NCI-H446 treated with DMSO at 0.1 percent for 48 hours (cell line): Measurements from ENCODE around the gene RPL28.

Experiments used
- DNase-seq: peaks from one replicate; lab custom pipeline; 2025; lab: John Stamatoyannopoulos, UW

Gene RPL28

DNA sequence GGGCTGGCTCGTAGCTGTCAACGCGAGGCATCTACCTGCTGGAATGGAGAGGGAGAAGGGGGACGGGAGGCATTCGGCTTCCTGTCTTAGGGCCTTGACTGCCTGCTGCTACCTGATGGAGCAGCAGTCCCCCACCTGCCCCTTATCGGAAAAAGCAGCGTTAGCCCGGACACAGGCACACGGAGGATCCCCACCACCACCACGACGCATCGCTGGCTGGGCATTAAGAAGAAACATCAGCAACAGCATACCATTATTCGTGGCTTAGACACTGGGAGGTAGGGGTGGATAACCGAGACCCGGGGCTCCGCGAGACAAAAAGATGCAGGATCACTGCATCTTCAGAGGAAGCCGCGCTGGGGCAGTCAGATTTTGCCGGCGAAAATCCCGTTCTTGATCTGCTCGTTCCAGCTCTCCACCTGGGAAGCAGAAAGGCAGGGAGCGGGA, 32.4 kb upstream of the RPL28 start:
- DNase-seq, result no peak

DNA sequence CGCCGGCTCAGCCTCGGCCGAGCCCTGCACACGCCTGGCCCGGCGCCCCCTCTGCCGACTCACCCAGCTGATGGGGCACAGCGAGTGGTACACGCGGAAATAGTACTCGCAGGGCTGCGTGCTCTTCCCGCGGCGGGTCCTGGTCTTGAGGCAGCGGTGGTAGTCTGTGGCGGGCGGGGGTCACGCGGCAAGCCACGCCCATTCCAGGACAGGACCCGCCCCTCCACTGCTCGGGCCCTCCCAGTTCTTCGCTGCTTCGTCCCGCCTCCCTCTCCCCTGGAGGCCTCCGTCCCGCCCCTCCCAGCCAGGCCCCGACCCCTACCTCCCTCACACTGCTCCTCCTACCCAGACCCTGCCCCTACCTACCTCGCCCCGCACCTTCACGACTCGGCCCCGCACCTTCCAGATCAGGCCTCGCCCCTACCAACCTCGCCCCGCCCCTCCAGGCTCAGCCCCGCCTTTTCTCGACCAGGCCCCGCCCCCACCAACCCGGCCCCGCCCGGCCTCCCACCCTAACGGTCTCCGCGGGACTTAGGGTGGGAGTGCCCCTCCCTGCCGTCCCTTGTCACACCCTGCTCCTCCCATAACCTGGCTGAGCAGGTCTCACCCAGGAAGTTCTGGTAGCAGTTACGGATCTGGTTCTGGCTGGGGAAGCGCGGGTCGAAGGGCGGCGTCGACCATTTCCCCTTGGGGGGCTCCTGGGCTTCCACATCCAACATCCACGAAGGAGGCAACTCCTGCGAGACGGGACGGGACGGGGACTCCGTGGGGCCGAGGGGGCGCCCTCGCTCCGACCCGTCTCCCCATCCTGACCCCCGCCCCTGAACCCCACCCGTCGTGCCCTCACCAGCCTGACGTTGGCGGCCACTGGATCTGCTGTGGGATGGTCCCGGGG, 31.7 kb upstream of the RPL28 start:
- DNase-seq, result peak; percentile 2

GRCh38 chr19:55354698-55355212, 31.0 kb upstream of the RPL28 start, which contains the start of gene COX6B2:
TSS of gene COX6B2 (minus strand) at chr19:55354719. CDS start at chr19:55354521, 198 bp downstream.
- no peak for DNase-seq

- DNase-seq, result no peak
Measured at GRCh38 chr19:55355213-55355821, 30.4 kb upstream of the RPL28 start.

DNA sequence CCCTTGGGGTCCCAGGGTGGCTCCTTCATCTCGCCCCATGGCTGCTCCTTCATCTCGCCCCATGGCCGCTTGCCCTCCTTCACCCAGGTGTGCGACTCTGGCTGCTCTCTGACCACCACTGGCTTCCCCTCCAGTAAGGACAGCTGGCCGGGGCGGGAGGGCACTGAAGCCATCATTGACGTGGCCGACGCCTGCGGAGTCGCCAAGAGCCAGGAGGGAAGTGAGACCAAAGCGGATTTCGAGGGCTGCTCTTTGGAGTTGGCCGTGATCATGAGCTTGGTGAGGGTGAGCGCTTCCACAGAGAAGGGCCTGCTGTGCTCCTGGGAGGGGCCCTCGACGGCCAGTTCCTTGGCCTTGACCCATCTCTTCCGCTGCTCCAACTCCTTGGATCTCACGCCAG, 27.2 kb upstream of the RPL28 start:
- no peak for DNase-seq

GRCh38 chr19:55358943-55359908, 26.5 kb upstream of the RPL28 start:
- peak; percentile 32 for DNase-seq

DNA sequence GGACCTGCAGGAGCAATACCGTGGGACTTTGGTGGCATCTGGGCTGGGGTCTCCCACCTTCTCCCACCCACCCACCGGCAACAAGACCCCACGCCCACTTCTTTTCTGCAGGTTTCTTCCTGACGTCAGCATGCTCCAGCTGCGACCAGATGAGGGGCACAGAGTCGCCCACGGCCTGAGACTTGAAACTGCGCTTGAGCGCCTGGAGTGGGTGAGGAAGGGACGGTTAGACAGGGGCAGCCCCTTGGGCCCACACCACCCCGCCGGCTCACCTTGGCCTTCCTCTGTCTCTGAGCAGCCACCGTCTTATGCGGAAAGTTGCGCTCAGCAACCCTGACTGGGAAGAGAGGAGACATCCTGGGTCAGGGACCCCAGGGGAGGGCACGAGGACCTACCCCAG, 24.8 kb upstream of the RPL28 start:
- DNase-seq, result no peak

- no peak for DNase-seq
Measured at GRCh38 chr19:55362174-55362989, 23.4 kb upstream of the RPL28 start.

GRCh38 chr19:55362990-55363716, 22.6 kb upstream of the RPL28 start, which contains the start of gene GARIN5B:
TSS of gene GARIN5B (minus strand) at chr19:55363260. CDS start at chr19:55363066, 194 bp downstream.
- no peak for DNase-seq

DNA sequence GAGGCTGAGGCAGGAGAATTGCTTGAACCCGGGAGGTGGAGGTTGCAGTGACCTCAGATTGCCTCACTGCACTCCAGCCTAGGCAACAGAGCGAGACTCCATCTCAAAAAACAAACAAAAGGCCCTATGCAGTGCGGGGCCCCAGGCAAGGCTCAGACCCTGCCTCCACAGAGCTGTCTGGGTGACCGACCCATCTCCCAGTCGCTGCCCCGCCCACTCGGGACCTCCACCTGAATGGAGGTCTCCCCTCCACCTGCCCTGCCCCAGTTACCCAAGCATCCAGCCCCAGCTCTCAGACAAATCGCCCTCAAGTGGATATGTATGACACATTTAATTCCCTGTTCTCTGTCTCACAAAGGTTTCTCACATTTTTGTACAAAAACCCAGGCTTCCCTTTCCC, 20.5 kb upstream of the RPL28 start:
- DNase-seq, result no peak

GRCh38 chr19:55365964-55366363, 19.8 kb upstream of the RPL28 start:
- DNase-seq, result no peak

DNA sequence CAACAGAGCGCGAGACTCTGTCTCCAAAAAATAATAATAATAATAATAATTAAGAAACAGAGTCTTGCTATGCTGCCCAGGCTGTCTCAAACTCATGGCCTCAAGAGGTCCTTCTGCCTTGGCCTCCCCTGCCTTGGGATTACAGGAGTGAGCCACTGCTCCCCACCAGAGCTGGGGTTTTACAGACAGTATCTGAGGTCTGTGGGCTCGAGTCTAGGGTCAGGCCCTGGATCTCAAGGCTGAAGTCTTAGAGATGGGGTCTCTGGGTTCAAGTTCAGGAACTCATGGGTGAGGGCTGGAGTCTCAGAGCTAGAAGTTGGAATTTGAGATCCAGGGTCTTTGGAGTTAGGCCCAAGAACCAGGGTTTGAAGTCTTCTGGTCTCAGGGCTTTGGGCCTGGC, 18.9 kb upstream of the RPL28 start:
- DNase-seq, result no peak

DNA sequence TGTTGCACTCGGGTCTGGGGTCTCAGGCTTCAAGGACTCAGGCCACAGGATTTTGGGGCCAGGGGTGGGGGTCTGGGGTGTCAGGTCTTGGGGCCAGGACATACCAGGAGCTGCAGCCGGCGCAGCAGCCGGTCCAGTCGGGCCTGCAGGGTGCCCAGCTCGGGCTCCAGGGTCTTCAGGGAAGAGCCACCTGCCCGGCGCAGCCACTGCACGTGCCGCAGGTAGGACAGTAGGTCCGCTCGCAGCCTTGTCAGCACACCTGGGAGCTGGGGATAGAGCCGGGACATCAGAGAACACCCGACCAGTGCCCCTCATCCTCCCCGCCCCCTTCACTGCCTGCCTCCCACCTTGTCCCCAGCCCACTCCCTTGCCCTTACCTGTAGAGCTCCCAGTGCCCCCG, 17.6 kb upstream of the RPL28 start:
- no peak for DNase-seq

- no peak for DNase-seq
Measured at GRCh38 chr19:55368701-55369563, 16.8 kb upstream of the RPL28 start.

GRCh38 chr19:55369653-55370304, 16.0 kb upstream of the RPL28 start:
- no peak for DNase-seq

DNA sequence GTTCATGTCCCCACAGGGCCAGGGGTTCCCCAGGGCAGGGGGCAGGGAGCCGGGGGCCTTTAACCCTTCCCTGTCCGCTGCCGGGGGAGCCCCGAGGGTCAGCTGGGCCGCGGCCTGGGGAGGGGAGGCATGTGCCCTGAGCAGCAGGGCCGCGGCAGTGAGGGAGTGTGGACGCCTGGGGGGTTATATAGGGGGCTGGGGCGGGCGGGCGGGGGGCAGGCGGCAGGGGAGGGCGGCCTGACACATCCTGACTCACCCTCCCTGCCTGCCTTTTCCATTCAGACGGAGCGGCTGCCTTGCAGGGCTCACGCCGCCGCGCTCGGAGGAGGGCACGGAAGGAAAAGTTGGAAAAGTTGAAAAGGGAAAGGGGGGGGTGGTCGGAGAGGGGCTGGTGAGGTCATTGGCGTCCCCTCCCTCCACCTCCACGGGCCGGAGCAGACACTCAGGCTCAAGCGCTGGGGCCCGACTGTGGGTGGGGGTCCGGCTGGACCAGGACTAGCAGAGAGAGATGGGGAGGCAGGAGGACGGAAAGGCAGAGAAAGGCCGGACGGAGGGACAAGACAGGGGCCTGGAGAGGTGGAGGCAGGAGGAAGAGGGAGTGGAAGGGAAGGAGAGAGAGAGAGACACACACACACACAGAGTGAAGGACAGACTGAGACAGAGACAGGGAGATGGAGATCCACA, 15.3 kb upstream of the RPL28 start, which contains the start of gene IL11:
IL11 (minus strand) TSS at position 159 of the 684 bp plus-strand sequence; CDS start at position 6, 153 bp downstream.
- DNase-seq, result no peak

- no peak for DNase-seq
Measured at GRCh38 chr19:55372316-55373081, 13.2 kb upstream of the RPL28 start.
